Activated T-cell treated with anti-CD3 and anti-CD28 coated beads, Interleukin-2, amount 50 U/mL, for 4 hours (primary cell): Measurements from ENCODE around the gene S1PR4. TPM values are rescaled to one million over a fixed set of nuclear protein-coding genes. Genes with fewer than 3 reads are reported as not detected.
"Not testable (repeated sequence)": the region's sequence is repeated elsewhere in the genome, so short reads cannot be mapped to it uniquely, and the experiment has no call there.

Experiments
- ATAC-seq, 2 donors: fragments of 200-7000 bp; cut with Tn5 transposase; one replicate each; pipeline ENCODE4 v1.10.0; 2021
- DNase-seq: peaks from one replicate; pipeline ENCODE4 v3.0.0-alpha.2; 2020
- H3K27me3 Mint-ChIP-seq: one replicate; pipeline ENCODE4 v1.8.0; 2021; ENCODE audit warnings: low read depth, mixed read lengths
- H3K36me3 Mint-ChIP-seq: one replicate; pipeline ENCODE4 v1.8.0; 2022; ENCODE audit warnings: mixed read lengths; ENCODE audit not compliant: insufficient read depth
- H3K4me1 Mint-ChIP-seq: one replicate; pipeline ENCODE4 v1.8.0; 2021; ENCODE audit warnings: low read depth, mixed read lengths
- H3K4me3 Mint-ChIP-seq: one replicate; pipeline ENCODE4 v1.8.0; 2021; ENCODE audit warnings: mild to moderate bottlenecking, moderate library complexity, mixed read lengths
- H3K9me3 Mint-ChIP-seq: one replicate; pipeline ENCODE4 v1.8.0; 2021; ENCODE audit warnings: mixed read lengths
- total RNA-seq, 3 donors: library from RNA; stranded (reverse); gene quantifications; one replicate each; pipeline ENCODE4 v1.2.1, GENCODE V29; 2021

S1PR4 gene
- total RNA-seq, 3 donors from 2014 or later, result 19.4 to 24.5 (median 23.8) TPM

DNA sequence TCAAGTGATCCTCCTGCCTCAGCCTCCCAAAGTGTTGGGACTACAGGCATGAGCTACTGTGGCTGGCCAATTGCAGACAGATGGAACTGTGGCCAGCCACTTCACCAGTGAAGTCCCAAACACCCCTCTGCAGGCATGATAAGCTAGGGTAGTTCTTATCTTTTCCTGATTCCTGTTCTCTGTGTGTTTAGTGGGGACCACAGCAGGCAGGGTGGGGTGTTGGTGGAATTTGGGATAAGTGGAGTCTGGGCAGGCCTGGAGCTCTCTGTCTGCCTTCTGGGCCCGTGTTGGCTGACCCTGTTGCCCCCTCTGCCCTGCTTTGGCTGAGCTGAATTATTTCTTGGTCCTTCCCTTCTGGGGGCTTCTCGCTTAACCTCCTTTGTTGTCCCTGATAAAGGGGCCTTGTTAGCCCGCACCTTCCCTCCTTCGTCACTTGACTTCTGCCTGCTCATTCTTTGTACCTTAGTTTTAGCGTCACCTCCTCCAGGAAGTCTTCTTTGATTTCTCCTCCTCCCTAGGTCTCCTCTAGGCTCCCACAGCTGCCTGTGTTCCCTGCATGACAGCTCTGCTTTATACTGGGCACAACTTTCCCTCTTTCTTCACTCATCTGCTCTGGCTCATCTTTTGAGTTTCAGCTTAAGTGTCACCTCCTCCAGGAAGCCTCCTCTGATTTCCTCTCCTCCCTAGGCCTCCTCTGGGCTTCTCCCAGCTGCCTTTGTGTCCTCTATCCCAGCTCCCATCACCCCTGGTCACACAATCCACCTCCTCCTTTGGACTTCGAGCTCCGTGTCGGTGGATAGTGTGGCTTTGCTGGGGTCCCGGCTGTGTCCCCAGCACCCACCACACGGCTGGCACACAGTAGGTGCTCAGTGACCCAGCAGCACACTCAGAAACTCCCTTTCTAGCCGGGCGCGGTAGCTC lies 5.4 kb downstream of the S1PR4 start:
- Mint-ChIP-seq H3K4me1 (peaks cover 60% of the 10 kb centered on the region), H3K36me3 (peaks cover 5% of the 10 kb centered on the region), H3K9me3 (no peaks in the 10 kb centered on the region), H3K27me3 (no peaks in the 10 kb centered on the region), H3K4me3 (peak overlapping the region; percentile 91)
- DNase-seq (no peak), ATAC-seq (no peak)

DNA sequence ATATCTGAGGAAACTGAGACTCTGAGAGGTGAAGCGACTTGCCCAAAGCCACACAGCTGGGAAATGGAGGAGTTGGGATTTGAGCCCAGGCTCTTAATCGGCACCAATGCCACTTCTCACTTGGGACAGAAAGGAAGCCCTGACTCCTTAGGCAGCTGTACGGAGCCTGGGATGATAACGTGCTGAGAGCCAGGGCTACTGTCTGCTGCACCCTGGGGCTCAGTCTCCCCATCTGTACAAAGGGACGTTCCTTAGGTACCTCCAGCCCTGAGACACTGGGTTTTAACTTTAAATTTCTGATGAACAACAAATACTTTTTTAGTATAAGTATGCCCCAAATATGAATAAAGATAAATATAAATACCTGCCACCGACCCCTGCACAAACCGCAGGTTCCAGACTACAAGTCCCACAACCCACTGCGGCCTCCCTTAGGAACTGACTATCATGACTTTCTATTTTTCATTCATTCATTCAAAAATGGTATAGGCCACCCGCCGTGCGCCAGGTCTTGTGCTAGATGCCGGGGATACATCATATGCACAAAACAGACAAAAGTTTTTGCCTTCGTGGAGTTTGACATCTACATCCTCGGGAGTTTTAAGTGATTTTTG lies 6.4 kb downstream of the S1PR4 start:
- no peaks in the 10 kb centered on the region for H3K27me3 Mint-ChIP-seq
- peak overlapping the region; percentile 91 for H3K4me3 Mint-ChIP-seq
- no peaks in the 10 kb centered on the region for H3K9me3 Mint-ChIP-seq
- peaks cover 5% of the 10 kb centered on the region for H3K36me3 Mint-ChIP-seq
- peaks cover 64% of the 10 kb centered on the region for H3K4me1 Mint-ChIP-seq
- DNase-seq (no peak), ATAC-seq (peak; percentile 36 to 41)

DNA sequence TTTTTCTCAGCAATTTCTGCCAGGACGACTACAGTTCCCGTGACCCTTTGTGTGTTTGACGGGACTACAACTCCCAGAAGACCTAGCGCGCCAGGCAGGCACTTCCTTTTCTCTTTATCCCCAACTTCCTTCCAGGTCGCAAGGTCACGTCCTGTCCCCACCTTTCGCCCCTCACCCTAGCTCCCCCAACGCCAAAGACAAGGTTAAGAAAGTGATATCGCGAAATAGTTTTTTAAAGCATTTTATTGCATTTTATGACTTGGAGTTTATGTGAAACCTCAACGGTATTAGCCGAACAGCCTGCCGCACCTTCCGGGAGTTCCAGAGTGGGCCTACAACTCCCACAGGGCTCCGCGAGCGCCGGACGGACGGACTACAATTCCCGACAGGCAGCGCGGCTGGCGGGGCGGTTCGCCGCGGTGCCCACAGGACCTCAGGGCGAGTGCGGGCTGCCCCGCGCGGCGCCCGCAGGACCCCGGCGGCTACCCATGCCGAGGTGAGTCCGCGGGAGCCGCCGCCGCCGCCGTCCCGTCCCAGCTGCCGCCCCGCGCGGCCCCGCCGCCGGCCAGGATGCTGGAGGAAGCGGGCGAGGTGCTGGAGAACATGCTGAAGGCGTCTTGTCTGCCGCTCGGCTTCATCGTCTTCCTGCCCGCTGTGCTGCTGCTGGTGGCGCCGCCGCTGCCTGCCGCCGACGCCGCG lies 7.0 kb downstream of the S1PR4 start, which contains the start of gene NCLN:
TSS of gene NCLN (plus strand) at position 470 of the 699 bp plus-strand sequence. CDS start at position 571, 101 bp downstream.
- peaks cover 61% of the 10 kb centered on the region for H3K4me1 Mint-ChIP-seq
- DNase-seq, result peak; percentile 91

DNA sequence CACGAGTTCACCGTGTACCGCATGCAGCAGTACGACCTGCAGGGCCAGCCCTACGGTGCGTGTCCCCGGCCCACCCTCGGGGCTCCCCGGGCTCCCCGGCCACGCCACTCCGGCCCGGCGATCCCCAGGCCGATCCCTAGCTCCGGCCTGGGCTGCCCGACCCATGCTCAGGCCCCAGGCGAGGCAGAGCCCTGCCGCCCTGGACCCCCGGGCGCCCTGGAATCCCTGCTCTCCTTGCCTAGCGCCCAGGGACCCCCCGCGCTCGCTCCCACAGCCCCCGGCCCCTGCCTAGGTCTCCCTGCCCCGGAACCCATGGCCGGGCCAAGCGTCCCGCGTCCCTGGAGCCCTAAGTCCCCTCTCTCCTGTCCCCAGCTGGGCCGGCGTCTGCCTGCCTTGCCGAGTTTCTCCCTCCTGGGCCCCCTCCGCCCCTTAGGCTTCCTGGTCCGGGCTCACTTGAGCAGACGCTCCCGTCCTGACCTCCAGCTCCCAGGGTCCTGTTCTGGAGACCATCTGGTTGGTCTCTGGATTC lies 7.7 kb downstream of the S1PR4 start:
- peak; percentile 47 to 49 for ATAC-seq

More for the DNA sequence above, 7.0 kb downstream of the S1PR4 start, which contains the start of gene NCLN:
- H3K27me3 Mint-ChIP-seq, result no peaks in the 10 kb centered on the region
- no peaks in the 10 kb centered on the region for H3K9me3 Mint-ChIP-seq
- H3K4me3 Mint-ChIP-seq, result peak within 1 kb of the TSS; percentile 91
- peaks cover 5% of the 10 kb centered on the region for H3K36me3 Mint-ChIP-seq
- ATAC-seq, result peak; percentile 89 to 90

DNA sequence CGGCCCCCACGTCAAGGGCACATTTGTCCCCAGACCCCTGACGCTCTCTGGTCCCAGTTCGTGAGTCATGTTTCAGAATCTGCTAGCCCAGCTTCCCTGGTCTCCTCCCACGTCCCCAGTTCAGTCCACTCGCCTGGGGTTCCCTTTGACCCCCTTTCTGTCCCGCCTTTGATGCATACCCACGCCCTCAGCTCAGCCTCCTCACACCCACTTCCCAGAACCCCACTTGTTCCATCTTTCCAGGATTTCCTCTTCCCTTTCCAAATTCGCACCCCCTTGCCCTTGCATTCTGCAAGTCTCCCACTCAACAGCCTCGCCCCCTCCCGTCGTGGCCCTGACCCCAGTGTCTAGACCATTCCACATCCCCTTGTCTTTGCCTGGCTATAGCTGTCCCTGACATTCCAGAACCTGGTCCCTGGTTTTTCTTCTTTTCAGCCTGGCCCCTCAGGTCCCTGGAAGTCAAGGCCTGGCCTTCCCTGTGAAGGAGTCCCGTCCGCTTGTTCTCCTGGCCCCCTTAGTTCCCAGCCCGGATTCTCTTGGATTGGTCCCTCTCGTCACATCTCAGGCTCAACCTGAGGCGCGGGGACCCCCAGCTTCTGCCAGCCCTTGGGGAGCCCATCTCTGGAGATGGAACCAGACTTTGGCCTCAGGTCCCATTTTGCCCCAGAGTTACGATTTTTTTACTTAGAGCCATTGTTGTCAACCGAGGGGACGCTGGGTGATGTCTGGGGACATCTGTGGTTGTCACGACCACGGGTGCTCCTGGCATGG lies 8.5 kb downstream of the S1PR4 start:
- H3K4me1 Mint-ChIP-seq, result peaks cover 60% of the 10 kb centered on the region
- peaks cover 10% of the 10 kb centered on the region for H3K36me3 Mint-ChIP-seq
- no peaks in the 10 kb centered on the region for H3K27me3 Mint-ChIP-seq
- ATAC-seq (no peak), DNase-seq (no peak)
- peak overlapping the region; percentile 91 for H3K4me3 Mint-ChIP-seq
- H3K9me3 Mint-ChIP-seq, result no peaks in the 10 kb centered on the region

More for the DNA sequence above, 7.7 kb downstream of the S1PR4 start:
- H3K36me3 Mint-ChIP-seq, result peaks cover 10% of the 10 kb centered on the region
- peak overlapping the region; percentile 91 for H3K4me3 Mint-ChIP-seq
- peaks cover 65% of the 10 kb centered on the region for H3K4me1 Mint-ChIP-seq
- H3K27me3 Mint-ChIP-seq, result no peaks in the 10 kb centered on the region
- no peaks in the 10 kb centered on the region for H3K9me3 Mint-ChIP-seq
- no peak for DNase-seq

DNA sequence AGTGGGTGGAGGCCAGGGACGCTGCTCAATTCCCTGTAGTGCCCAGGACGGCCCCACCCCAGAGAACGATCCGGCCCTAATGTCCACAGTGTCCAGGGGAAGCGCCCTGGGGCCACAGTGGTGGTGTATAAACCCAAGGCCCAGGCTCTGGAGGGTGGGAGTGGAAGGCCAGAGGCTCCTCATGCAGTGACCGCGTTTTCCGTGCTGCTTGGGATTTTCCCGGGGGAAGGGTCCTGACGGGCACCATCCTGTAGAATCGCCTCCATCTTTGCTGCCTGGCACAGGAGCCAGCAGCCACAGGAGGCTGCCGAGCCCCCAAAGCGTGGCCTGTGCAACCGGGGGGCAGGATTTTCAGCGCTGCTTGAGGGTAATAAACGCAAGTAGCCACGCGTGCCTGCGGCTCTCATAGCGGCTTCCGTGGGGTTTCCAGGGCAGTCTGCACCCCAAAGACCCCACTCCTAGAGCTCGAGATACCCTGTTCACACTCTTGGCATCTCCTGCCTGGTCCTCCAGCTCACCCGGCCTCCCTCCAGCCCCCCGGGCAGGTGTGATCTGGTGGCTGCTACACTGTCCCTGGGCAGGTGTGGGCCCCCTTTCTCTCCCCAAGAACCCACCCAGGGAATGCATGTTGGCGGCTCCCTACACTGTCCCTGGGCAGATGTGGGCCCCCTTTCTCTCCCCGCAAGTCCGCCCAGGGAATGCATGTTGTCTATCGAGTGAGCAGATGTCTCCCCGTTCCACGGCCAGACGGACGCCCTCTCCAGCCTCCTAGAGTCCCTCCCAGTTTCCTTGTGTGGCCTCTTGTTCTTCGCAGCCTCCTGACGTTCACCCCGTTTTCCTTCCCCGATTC lies 9.3 kb downstream of the S1PR4 start:
- Mint-ChIP-seq H3K9me3 (no peaks in the 10 kb centered on the region), H3K4me1 (peaks cover 55% of the 10 kb centered on the region), H3K27me3 (no peaks in the 10 kb centered on the region), H3K4me3 (peak overlapping the region; percentile 91), H3K36me3 (peaks cover 10% of the 10 kb centered on the region)
- no peak for DNase-seq
- no peak for ATAC-seq

DNA sequence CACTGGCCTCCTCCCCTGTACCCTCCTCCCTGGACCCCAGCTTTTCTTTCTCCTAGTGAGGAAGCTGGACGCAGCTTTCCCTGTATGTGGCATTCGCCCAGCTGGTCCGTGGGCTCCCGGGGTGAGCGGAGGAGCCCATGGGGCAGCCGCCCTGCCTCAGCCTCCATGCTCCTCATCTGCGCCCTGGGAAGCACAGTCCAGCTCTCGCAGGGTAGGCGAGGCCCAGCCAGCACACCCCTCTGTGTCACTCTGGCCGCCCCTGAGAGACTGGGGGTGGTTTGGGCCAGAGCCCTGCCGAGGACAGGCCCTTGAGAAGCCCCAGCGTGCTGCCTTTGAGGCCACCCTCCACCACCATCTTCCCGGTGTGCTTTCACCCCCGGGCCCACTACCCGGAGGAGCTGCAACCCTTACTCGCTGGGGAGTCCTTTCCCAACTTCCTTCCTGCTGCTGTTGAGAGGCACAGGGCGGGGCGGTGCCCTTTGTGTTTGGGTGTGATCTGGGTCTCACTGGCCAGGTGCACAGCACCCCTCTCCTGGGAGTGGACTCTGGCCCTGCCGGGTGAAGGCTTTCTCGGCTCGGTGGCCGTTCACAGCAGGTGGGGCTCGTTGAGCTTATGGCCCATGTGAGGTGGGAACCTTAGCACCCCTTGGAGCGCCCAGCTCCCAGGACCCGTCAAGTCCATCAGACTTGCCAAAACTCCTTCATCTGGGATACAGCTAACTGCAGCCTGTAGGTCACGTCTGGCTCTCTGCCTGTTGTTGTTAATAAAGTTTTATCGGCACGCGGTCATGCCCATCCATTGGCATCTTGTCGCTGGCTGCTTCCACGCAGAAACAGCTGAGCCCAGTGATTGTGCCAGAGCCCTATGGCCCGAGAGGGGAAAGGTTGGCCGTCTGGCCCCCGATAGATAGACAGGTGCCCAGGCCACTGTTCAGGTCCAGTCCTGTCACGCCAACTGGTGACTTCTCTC lies 10.3 kb downstream of the S1PR4 start:
- ATAC-seq, result no peak
- H3K4me3 Mint-ChIP-seq, result peak overlapping the region; percentile 91
- peaks cover 13% of the 10 kb centered on the region for H3K36me3 Mint-ChIP-seq
- DNase-seq, result no peak
- H3K9me3 Mint-ChIP-seq, result no peaks in the 10 kb centered on the region
- no peaks in the 10 kb centered on the region for H3K27me3 Mint-ChIP-seq
- H3K4me1 Mint-ChIP-seq, result peaks cover 47% of the 10 kb centered on the region

DNA sequence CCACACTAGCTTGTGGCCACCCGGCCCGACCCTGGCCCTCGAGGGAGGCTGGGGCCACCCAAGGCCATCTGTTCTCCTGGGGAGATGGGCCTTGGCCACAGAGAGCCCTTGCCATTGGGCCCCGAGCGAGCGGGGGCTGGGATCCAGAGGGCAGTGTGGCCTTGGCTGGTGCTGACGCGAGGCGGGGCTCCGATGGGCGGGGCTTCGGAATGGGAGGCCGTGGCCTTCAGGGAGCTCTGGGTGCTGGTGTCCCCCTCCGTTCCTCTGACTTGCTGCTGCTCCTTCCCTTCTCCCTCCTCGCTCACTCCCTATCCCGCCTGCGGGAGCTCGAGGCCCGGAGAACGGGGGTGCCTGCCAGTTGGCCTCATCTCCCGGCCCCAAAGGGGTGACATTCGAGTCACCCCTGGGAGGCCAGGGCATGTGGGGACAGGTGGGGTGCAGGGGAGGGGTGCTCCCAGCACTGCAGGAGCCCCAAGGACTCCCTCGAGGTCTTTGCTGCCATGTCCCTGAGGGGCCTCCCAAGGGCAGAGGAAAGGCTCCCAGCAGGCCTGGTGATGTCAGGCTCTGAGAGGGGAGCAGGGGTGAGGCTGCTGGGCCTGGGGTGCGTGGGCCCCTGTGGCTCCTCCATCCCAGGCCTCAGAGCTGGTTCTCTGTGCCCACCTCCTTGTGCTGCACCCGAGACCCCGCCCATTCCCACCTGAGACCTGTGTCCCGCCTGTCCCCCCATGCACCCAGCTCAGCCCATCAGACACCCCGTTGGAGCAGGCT lies 11.3 kb downstream of the S1PR4 start:
- no peak for DNase-seq
- no peak for ATAC-seq
- Mint-ChIP-seq H3K9me3 (no peaks in the 10 kb centered on the region), H3K36me3 (peaks cover 18% of the 10 kb centered on the region), H3K27me3 (no peaks in the 10 kb centered on the region), H3K4me1 (peaks cover 38% of the 10 kb centered on the region), H3K4me3 (peak overlapping the region; percentile 91)

DNA sequence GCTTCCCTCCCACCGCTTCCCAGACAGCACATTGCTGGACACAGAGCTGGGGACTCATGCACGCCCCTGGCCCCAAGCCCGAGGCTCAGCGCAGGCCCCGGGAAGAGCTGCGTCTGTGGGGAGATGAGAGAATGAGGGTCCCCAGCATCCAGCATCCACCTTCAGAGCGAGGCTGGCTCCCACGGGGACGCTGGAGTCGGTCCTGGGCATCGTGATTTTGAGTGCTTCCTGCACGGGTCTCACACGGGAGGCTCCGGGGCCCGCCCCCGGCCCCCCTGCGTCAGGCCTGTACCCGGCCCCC lies 11.9 kb downstream of the S1PR4 start:
- H3K4me1 Mint-ChIP-seq, result peaks cover 33% of the 10 kb centered on the region
- H3K9me3 Mint-ChIP-seq, result no peaks in the 10 kb centered on the region
- H3K36me3 Mint-ChIP-seq, result peaks cover 18% of the 10 kb centered on the region
- ATAC-seq (no peak), DNase-seq (no peak)
- no peaks in the 10 kb centered on the region for H3K27me3 Mint-ChIP-seq
- no peak overlapping the region for H3K4me3 Mint-ChIP-seq

DNA sequence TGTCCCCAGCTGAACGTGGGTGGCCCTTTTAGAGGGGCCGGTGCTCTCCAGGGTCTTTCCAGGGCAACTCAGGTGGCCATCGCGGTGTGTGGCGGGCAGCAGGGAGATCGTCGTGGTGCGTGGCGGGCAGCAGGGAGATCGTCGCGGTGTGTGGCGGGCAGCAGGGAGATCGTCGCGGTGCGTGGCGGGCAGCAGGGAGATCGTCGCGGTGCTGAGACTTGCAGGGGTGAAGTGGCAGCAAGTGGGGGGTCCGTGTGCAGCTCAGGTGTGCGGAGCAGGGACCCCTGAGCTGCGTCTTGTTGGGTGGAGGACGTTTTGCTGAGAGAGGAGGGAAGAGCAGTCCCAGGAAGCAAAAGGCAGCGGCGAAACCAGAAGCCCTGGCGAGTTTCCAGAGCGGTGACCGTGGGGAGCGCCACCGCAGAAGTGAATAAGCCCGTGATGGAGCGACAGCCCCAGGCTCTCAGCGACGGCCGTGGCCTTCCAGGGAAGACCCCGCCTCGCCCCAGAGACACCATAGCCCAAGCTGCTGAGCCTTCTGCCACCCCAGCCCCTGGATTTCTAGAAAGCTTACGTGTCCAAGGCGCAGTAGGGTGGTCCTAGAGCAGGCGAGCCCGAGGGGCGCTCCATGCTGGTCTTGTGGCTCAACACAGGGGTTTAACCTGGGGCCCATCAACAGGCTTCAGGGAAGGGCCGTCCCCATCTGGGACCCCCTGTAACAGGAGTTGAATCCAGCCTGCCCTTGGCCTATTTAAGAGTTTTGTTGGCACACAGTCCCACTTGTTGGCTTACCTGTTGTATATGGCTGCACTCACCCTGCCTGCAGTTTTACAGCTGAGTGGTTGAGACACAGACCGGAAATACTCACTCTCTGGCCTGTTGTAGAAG lies 12.6 kb downstream of the S1PR4 start:
- ATAC-seq, result no peak
- peaks cover 33% of the 10 kb centered on the region for H3K4me1 Mint-ChIP-seq
- no peaks in the 10 kb centered on the region for H3K27me3 Mint-ChIP-seq
- no peak overlapping the region for H3K4me3 Mint-ChIP-seq
- H3K9me3 Mint-ChIP-seq, result no peaks in the 10 kb centered on the region
- no peak for DNase-seq
- H3K36me3 Mint-ChIP-seq, result peaks cover 18% of the 10 kb centered on the region

DNA sequence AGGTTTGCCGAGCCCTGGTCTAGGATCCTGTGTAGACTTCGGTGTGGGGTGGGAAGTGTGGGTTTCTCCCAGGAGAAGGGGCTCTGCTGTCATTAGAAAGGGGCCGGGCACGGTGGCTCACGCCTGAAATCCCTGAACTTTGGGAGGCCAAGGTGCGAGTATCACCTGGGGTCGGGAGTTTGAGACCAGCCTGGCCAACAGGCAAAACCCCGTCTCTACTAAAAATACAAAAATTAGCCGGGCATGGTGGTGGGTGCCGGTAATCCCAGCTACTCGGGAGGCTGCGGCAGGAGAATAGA lies 13.2 kb downstream of the S1PR4 start:
- H3K4me1 Mint-ChIP-seq, result peaks cover 30% of the 10 kb centered on the region
- H3K27me3 Mint-ChIP-seq, DNase-seq, H3K9me3 Mint-ChIP-seq, ATAC-seq, H3K4me3 Mint-ChIP-seq: not testable (repeated sequence)
- H3K36me3 Mint-ChIP-seq, result peaks cover 18% of the 10 kb centered on the region
